CD4-positive, CD25-positive, alpha-beta regulatory T cell (primary cell): ENCODE results near the gene JAK3. TPM values are rescaled to one million over a fixed set of nuclear protein-coding genes. Genes with fewer than 3 reads are reported as not detected.

ENCODE experiments used
- polyA plus RNA-seq, 4 donors: library from polyadenylated mRNA; unstranded; fragments of 300-500 nt; fragmentation: Illumina TruSeq; gene quantifications; one replicate each; pipeline ENCODE4 v1.2.3, GENCODE V29; 2021
- total RNA-seq: library from RNA; stranded (reverse); gene quantifications from one replicate; pipeline ENCODE4 v1.2.3, GENCODE V29; 2022

The JAK3 gene
- total and polyA plus RNA-seq, 5 donors from 2014 or later, result 80.8 to 198 (median 91.9) TPM

Other genes with a start within 250 kb of the JAK3 start
- gene UNC13A, start 159.6 kb downstream of the JAK3 start, total RNA-seq, result not detected
- not detected for gene UNC13A, start 159.6 kb downstream of the JAK3 start, polyA plus RNA-seq
- gene MAP1S, start 128.5 kb downstream of the JAK3 start, total RNA-seq, result 47.6 TPM
- 10 to 100 TPM; 14.0 to 26.6 (median 20.1) TPM for gene MAP1S, start 128.5 kb downstream of the JAK3 start, polyA plus RNA-seq
- 71.9 TPM for gene FCHO1, start 96.5 kb downstream of the JAK3 start, total RNA-seq
- 10 to 100 TPM in 3 of 4 donors, 1 to 10 TPM in 1; 8.3 to 16.6 (median 13.7) TPM for gene FCHO1, start 96.5 kb downstream of the JAK3 start, polyA plus RNA-seq
- gene B3GNT3, start 52.8 kb downstream of the JAK3 start, total RNA-seq, result 0.47 TPM
- gene B3GNT3, start 52.8 kb downstream of the JAK3 start, polyA plus RNA-seq, result under 1 TPM in 1 of 4 donors, not detected in 3; 0.27 TPM
- gene INSL3, start 26.5 kb downstream of the JAK3 start, total RNA-seq, result 5.5 TPM
- gene INSL3, start 26.5 kb downstream of the JAK3 start, polyA plus RNA-seq, result 1 to 10 TPM; 1.5 to 5.4 (median 2.2) TPM
- 2,143 TPM for gene RPL18A, start 11.9 kb upstream of the JAK3 start, total RNA-seq
- gene RPL18A, start 11.9 kb upstream of the JAK3 start, polyA plus RNA-seq, result 1,000 to 10,000 TPM; 3,036 to 4,374 (median 3,670) TPM
- gene SLC5A5, start 24.0 kb upstream of the JAK3 start, total RNA-seq, result 1.0 TPM
- gene SLC5A5, start 24.0 kb upstream of the JAK3 start, polyA plus RNA-seq, result 1 to 10 TPM in 3 of 4 donors, under 1 TPM in 1; 0.76 to 1.8 (median 1.3) TPM
- gene CCDC124, start 85.0 kb upstream of the JAK3 start, total RNA-seq, result 32.2 TPM
- 10 to 100 TPM; 29.6 to 42.7 (median 33.5) TPM for gene CCDC124, start 85.0 kb upstream of the JAK3 start, polyA plus RNA-seq
- not detected for gene KCNN1, start 119.1 kb upstream of the JAK3 start, total RNA-seq
- gene KCNN1, start 119.1 kb upstream of the JAK3 start, polyA plus RNA-seq, result not detected
- gene ARRDC2, start 160.2 kb upstream of the JAK3 start, total RNA-seq, result 151 TPM
- 10 to 100 TPM; 25.9 to 42.7 (median 36.2) TPM for gene ARRDC2, start 160.2 kb upstream of the JAK3 start, polyA plus RNA-seq
- gene IL12RB1, start 239.0 kb upstream of the JAK3 start, total RNA-seq, result 60.4 TPM
- gene IL12RB1, start 239.0 kb upstream of the JAK3 start, polyA plus RNA-seq, result 10 to 100 TPM; 34.9 to 53.2 (median 46.3) TPM
- 45.9 TPM for gene MAST3, start 249.8 kb upstream of the JAK3 start, total RNA-seq
- 1 to 10 TPM; 8.1 to 9.0 (median 8.6) TPM for gene MAST3, start 249.8 kb upstream of the JAK3 start, polyA plus RNA-seq